GM18909 (cell line): ENCODE data around the gene KRT7.

ENCODE experiments used
- ATAC-seq: cut with Tn5 transposase; IDR thresholded peaks from one replicate; pipeline ENCODE4 v1.9.1; 2021; ENCODE audit warnings: mild to moderate bottlenecking; ENCODE audit not compliant: unreplicated experiment, poor library complexity

The KRT7 gene

DNA sequence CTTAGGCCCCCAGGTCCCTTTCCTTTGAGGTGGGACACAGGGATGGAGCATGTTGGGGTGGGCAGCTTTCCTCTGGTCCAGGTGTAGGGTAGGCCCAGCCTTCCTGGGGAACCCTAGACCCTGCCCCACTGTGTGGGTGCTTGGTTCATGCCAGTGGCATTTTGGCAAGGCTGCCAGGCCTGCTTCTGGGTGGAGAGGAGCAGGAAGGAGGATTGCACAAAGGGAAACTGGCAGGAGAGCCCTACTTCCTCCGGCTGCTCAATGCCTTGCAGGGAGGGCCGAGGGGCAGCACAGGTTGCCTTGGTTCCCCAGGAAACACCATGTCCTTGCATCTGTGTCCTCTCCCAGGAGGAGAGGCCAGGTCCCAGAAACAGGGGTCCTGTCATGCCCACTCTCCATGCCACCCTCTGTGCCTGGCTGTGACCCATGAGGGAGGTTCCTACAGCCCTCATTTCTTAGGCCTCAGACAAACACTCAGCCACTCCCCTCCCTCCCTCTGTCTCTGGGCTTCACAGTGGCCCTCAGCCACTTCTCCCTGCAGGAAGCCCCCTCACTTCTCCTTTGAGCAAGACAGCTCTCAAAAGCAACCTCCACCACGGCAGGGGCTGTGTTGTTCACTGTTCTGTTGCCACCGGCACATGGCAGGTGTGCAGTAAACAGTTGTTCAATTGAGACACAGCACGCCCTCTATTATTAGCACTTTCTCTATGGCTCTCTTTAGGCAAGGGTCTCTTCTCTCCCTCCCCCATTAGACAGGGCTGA is 34.4 kb upstream of the KRT7 start:
- ATAC-seq = no peak

DNA sequence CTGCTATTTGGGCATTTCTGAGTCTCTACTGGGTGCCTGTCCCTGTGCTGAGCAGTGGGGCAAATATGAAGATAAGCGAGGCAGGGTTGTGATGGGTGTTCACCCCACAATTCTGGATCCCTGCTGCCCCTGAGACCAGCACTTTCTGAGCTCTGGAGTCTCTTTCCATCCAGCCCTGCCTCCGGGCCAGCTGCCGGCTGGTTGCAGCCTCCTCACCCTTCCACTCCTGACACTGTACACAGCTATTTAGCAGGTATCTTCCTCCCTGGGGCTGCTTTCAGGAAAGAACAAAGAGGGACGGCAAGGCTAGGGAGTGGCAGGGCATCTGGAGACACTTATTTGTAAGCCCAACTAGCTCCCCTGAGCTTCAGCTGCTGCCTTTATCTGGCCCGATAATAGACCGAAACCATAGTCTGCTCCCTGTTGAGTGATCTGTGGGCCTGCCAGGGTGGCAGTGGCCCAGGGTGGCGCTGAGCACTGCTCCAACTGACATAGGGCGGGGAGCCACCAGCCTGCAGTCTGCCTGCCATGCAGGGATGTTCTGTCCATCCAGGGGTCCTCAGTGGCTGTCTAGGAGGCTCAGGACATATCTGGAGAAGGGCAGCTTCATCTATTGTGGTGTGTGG is 33.6 kb upstream of the KRT7 start:
- no peak for ATAC-seq

DNA sequence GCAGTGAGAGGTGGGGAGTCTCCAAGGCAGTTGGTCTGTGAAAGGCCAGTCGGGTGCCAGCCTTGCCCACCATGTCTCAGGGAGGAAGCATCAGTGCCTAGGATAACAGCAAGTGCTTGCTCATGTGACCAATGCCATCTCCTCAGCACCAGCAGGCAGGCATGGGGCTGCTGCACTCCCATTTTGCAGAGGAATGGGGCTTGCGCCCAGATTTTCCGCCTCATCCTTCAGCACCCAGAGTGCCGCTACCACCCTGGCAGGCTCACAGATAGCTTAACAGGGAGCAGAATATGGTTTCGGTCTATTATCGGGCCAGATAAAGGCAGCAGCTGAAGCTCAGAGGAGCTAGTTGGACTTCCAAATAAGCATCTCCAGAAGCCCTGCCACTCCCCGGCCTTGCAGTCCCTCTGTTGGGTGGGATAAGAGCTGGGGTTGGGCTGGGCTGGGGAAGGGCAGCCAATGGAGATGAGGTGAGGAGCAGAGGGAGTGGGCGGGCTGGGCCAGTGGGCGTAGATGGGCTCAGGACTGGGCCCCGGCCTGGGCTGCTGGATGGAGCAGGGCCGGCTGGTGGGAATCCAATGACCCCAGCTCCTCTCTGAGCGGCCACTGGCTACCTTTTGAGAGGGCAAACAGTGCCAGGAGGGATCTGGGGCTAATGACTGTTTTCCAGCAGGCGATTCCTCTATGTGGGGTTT is 32.8 kb upstream of the KRT7 start:
- no peak for ATAC-seq

DNA sequence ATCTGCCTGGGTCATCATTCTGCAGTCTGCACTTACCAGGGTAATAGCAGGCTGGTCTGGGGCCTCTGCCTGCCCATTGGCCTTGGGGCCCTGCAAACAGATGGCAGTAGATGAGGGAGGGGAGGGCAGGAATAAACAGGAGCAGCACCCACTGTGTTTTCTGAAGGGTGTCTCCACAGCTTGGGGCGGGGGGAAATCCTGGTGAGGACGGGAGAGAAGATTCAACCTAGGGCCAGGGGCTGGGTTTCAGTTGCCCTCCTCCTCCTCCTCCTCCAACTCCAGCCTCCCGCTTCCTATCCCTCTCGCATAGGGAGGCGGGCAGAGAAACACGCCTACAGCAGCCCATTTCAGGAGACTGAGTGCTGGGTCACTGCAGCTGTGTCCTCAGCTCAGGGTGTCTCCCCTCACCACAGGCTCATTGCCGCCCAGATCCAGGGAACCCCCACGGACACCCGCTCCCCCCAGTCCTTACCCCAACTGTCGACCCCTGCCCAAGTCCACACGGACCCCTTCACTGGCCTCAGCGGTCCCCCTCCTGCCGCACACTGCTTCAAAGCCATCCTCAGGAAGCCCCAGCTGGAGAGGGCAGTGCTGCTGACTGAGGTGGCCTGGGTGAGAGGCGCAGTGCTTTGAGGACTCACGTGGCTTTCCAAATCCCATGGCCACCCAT is 32.1 kb upstream of the KRT7 start:
- ATAC-seq = no peak

DNA sequence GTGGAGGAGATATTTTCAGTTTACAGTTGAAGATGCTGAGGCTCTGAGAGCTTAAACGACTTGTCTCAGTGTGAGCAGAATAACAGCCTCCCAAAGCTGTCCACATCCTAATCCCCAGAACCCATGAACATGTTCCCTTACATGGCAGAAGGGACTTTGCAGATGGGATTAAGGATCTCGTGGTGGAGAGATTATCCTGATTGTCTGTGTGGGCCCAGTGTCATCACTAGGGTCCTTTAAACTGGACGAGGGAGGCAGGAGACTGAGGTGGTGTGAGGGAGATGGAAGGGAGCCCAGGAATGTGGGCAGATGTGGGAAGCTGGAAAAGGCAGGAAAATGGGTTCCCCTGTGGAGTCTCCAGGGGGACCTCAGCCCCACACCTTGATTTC is 31.6 kb upstream of the KRT7 start:
- no peak for ATAC-seq

DNA sequence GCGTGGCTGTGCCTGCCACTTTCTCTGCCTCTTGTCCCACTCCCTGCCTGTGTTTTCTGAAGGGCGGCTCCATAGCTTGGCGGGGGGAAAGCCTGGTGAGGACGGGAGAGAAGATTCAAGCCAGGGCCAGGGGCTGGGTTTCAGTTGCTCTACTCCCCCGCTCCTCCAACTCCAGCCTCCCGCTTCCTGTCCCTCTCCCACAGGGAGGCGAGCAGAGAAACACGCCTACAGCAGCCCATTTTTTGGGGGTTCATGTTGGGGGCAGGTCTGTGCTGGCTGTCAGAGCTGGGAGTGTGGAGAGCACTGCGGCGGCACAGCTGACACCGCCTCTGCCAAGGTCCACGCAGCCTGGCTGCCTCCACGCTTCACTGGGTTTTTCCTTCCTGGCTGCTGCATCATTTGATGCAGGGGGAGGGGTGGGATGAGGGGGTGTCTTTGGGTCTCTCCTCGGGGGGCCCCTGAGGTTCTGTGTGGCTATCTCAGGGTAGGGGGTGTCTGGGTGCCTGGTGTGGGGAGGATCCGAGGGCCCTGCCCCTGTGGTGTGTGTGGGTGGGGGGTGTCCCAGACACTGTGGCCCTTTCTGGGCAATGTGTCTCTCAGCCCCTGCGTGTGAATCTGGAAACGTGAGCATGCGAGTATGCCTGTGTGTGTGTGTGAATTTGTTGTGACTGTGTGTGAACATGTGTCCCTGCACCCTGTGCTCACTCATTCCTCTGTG is 30.5 kb upstream of the KRT7 start:
- no peak for ATAC-seq

DNA sequence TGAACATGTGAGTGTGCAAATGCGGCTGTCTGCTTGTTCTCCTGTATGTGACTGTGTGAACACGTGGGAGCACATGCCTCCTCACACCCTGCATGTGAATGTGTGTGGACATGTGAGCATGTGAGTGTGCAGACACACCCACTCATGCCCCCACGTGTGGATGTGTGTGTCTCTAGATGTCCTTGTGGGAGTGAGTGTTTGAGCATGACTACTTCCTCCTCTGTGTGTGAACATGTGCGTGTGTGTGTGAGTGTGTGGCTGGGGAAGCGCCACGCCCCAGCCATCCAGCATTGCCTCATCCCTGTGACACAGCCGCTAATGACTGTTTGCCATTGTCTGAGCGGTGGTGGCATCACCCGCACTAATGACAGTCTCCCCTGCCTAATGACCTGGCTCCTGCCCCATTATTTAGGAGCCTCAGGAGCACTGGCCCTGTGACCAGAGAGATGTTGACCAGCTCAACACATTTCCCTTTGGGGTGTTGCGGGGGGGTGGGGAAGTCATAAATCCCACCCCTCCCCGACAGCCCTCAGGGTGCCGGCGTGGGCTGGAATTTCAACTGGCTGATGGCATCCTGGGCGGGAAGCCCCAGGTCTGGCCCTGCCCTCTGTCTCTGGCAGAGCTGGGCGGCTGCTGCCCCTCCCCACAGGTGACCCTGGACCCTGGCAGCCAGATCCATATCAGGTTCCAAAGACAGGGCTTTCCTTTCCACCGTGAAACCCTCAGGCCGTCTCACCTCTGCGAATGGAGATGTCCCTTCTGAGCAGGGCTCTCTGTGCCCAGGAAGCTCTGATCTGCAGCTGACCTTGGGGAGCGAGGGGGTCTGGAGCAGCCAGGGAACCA is 29.7 kb upstream of the KRT7 start:
- no peak for ATAC-seq

DNA sequence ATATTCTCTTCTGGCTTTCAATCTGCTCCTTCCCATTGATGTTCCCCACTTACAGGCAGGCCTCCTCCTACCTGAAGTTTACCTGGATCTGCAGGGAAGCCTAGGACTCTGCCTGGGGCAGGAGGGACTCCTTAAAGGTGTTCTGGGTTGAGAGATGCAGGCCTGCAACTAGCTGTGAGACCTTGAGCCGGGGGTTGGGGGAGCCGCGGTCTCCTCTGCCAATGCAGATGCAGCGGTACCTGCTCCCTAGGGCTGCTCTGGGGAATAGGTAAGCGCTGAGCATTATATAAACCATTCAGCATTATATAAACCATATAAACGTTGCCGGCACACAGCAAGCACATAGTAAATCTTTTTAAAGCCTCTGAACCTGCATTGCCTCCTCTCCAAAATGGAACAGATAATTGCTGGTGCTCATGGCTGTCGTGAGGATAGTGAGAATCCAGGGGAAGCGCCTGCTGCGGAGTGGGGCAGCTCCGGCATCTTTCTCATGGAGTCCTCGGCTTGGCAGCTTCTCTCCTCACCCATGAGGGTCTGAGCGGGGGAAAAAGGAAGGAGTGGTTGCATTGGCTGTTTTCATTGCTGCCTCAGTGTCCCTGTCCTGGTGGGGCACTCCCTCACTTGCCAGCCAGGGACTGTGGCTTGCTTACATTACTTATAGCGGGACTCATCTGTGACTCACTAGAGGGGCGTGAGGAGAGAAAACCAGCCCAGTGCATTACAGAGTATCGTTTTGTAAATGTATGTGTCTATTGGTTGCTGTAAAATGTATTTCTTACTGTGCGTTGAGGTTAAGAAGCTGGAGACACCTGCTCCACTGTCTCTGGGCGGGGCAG is 28.7 kb upstream of the KRT7 start:
- ATAC-seq = no peak

DNA sequence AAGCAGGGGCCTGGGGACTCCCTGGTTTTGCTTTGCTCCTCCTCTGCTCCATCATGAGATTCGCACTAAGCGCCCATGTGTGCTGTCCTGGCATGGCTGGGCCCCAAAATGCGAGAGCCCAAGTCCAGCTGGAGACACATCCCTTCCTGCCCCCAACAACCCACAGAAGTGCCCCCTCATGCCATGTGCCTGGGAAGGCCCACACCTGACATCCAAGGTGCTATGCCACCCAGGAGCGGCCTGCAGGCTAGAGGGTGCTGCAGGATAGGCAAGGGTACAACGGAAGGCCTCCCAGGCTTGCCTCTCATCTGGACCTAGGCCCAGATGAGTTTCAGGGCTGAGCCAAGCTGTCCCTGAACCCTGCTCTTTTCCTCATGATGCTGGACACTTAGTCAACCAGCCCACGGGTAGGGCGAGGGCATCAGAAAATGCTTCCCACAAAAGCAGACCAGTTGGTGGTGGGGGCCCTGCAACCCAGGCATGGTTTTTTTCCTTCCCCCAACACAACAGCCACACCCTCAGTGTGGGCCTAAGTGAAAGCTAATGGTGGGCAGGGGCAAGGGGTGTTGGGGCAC is 28.0 kb upstream of the KRT7 start:
- ATAC-seq = no peak

DNA sequence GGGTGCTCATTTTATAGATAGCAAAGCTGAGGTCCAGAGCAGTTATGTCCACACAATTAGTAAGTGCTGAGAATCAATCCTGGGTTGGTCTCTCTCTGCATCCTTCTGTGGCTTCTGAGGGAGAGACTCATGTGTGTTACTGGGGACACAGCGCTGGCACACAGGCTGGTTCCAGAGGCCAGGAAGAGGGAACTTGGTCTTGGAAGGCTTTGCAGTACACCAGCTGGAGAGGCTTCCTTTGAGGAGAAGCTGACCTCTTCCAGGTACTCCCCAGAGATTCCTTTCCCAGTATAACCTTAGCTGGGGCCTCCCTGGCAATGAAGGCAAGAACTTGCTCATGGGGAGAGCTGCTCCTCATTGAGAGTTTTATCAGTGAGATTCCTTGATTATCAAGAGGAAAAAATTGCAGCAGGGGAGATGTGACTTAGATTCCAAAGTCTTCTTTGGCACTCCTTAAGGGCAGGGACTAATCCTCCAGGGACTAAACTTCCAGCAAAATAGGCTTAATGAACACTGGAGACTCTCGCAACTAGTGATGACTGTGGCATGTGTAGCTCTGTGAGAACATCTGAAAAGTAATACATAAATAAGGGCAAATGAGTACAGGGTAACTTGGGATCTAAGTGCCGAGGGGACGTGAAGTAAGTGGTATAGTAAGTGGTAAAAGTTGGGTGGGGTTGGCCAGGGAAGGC is 27.3 kb upstream of the KRT7 start:
- no peak for ATAC-seq

DNA sequence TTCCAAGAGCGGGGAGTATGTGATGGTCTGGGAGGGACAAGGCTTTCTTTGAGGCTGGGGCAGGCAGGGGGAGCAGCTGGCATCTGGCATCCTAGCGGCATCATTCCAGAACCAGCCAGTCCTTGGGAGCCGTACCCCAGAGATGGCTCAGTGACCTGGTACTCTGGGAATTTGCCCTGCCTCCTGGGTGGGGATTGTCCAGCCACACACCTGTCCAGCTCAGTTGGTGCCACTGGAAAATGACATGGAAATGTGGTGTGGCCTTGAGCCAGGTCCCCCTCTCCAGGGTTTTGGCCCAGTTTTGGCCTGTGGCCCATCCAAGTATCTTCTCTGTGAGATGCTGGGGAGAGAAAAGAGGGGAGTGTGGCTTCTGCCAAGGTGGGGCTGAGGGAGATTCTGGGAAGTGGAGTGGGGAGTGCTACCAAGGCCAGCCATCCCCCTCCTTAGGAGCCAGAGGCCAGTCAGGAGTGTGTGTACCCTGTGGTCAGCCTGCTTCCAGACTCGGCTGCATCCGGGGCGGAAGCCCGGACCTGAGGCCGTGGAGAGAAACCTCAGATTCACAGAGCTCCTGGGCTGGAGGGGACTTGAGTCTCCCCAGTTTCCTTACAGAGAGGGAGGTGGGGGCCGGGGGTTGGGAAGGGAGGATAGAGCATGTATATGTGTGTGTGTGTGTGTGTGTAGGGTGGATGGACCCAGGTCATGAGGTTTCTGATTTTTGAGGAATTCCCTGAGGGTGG is 26.6 kb upstream of the KRT7 start:
- ATAC-seq = no peak

DNA sequence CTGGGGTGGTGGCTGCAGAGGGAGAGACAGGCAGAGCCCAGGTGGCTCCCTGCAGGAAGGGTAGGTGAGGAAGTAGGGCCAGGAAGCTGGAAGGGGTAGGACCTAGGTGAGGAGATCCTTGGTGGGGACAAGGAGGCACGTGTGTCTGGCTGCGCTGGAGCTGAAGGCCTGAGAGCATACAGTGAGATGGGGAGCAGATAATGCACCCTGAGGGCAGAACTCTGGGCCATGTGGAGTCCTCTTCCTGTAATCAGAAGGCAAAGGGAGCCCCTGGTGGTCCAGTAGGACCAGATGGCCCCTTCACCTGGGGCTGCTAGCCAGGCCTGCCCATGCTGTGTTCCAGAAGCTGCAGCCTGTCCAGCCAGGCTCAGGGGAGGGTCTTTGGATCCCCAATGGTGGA is 25.9 kb upstream of the KRT7 start:
- no peak for ATAC-seq

DNA sequence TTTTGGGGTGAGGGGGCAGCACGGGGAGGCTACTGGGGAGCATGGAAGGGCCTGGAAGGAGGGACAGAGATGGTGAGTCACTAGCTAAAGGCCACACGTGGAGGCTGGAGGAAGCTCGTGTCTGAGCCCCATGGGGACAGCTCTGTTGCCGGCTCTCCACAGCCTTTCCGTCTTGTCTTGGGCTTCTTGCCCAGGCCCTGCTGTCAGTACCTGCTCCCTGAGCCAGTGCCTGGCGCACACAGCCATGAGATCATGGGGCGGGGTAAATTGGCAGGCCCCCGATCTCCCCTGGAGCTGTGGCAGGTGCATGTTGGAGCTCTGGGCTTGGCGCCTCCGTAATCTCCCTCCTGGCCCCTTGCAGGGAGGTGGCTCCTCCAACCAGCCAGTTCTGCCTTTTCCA is 25.1 kb upstream of the KRT7 start:
- ATAC-seq = no peak

DNA sequence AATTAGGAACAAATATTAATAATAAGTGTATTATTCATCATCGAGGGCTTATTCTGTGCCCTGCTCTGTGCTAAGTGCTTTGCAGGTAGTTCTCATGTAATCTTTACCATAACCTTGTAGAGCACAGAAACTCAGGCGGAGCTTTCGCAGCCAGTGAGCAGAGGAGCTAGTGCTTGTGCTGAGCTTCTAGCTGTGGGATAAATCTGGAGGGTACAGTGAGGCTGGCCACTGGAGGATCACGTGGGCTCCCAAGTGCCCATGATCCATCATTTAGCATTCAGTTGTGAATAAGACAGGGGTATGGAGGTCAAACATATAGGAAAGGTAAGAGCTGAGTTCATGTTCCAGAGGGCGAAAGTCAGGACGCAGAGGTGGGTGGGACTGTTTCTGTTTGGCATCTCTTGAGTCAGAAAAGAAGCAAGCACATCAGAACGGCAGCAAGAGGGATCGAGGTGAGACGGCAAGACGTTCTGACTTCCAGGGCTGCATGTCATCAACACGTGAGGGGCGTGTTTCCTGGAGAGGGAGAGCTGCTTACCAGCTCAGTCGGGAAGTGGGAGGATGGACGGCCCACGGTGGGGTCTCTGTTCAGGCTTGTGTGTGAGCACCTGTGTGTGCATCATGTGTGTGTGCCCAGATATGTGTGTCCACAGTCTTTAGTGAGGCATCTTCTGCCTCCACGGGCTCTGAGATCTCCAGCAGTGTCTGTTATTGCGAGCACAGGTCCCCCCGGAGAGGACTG is 24.4 kb upstream of the KRT7 start:
- no peak for ATAC-seq

DNA sequence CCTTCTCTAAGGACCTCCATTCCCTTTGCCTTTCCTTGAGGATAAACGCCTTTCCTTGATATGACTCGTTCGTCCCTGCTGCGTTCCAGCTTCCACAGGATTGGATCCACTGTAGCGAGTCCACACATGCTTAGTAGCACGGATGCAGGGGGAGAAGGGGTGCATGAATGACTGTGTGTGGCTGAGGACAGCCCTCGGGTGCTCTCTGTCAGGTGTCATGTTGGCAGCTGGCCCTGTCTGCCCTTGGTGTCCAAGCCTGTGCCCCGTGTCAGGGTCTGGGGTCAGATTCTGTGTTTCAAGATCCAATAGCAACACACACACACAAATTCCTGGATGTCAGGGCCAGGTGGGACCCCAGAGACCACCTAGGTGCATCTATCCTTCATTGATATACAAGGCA is 23.7 kb upstream of the KRT7 start:
- no peak for ATAC-seq

DNA sequence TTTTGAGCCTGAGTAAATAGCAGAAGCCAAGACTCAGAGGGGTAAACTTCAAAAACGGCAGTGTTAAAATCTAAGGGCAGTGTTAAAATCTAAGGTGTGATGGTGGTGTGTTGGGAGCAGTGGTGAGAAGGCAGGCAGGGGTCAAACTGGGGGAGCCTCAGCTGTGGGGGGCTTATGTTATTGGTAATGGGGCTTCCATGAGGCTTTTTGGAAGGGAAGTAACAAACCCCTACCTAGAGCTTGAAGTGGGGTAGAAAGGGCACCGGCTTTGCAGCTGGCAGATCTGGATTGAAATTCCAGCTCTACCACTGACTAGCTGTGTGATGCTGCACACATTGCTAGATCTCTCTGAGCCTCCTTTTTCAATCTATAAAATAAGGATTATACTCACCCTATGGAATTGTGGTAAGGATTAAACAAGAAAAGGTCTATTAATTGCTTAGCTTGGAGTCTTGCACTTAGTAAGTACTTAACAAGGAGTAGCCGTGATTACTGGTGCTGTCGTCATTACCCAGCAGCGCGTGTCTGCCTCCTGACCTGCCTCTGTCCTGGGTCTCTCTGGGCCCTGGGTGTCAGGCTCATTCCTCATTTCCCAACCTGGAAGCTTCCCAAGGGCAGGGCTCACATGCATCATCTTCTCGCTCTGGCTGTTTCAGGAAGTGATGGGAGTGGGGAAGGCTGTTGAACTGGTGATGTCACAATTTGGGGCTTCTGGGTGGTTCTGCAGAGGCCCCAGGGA is 22.7 kb upstream of the KRT7 start:
- no peak for ATAC-seq
